ENCODE data around the gene PIGP. TPM values are rescaled to one million over a fixed set of nuclear protein-coding genes. Genes with fewer than 3 reads are reported as not detected.

PIGP gene
- total RNA-seq, 1 experiment from 2014 or later, result 13.2 TPM

DNA sequence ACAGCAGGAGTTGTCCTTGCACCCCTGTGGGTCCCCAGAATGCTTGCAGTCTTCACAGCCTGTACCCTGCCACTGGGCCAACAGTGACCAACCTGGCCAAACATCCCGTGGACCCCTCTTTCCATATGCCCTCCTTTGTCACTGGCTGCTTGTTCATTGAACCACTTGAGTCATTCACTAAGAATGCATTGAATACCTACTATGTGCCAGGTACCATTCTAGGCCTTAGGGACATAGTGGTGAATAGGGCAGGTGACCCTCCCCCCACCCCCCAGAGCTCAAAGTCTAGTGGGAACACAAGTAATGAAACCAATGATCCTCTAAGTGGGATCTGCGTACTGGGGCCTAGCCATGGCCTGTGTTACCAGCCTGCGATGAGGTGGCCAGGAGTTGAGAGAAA lies 28.2 kb downstream of the PIGP start:
- no CpG with 5 or more reads among the region's 3 CpGs for WGBS (ENCODE audit: extremely low coverage, insufficient read length, low lambda C conversion rate)
- DNase-seq, result no peak
- Mint-ChIP-seq H3K27ac (no peak overlapping the region), H3K4me1 (peaks cover 32 to 51% of the 10 kb centered on the region in 2 experiments), H3K4me3 (no peak overlapping the region), H3K36me3 (ENCODE audit: insufficient read depth in 1 of 3, low read depth in 3 of 3) (no peaks in the 10 kb centered on the region; a peak in 1 of 7 replicates), H3K9me3 (no peaks in the 10 kb centered on the region; a peak in 2 of 5 replicates), H3K27me3 (ENCODE audit: low read depth) (peaks cover 98% of the 10 kb centered on the region)
- no peak overlapping the region for H4K5ac ChIP-seq (ENCODE audit: insufficient read length, low read depth, low read length)
- no peak overlapping the region for H3K27ac ChIP-seq (ENCODE audit: insufficient read length, low read depth, low read length)
- no peak overlapping the region for H3K4ac ChIP-seq (ENCODE audit: low read depth, low read length)
- TF ChIP-seq, protein P1, sequence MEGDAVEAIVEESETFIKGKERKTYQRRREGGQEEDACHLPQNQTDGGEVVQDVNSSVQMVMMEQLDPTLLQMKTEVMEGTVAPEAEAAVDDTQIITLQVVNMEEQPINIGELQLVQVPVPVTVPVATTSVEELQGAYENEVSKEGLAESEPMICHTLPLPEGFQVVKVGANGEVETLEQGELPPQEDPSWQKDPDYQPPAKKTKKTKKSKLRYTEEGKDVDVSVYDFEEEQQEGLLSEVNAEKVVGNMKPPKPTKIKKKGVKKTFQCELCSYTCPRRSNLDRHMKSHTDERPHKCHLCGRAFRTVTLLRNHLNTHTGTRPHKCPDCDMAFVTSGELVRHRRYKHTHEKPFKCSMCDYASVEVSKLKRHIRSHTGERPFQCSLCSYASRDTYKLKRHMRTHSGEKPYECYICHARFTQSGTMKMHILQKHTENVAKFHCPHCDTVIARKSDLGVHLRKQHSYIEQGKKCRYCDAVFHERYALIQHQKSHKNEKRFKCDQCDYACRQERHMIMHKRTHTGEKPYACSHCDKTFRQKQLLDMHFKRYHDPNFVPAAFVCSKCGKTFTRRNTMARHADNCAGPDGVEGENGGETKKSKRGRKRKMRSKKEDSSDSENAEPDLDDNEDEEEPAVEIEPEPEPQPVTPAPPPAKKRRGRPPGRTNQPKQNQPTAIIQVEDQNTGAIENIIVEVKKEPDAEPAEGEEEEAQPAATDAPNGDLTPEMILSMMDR (conservative IDR thresholded peaks at IDR 0.05), result no peak
- no peak overlapping the region for H3K14ac ChIP-seq (ENCODE audit: insufficient read depth, low read length)
- H2AFZ ChIP-seq (ENCODE audit: low read length), result no peak overlapping the region
- H3K23me2 ChIP-seq (ENCODE audit: insufficient read length, low read depth, low read length, poor library complexity, severe bottlenecking), result no peaks in the 10 kb centered on the region
- H3K23ac ChIP-seq (ENCODE audit: insufficient read length, low read depth, low read length), result no peak overlapping the region
- H4K91ac ChIP-seq (ENCODE audit: insufficient read length, low read depth, low read length), result no peak overlapping the region
- no peaks in the 10 kb centered on the region for H4K20me1 ChIP-seq (ENCODE audit: control insufficient read depth, insufficient read depth, insufficient read length)
- no peak overlapping the region for H2AK5ac ChIP-seq (ENCODE audit: insufficient read length, low read length)
- no peak overlapping the region for H2BK20ac ChIP-seq (ENCODE audit: low read depth, low read length, poor library complexity, severe bottlenecking)
- H3K4me1 ChIP-seq (ENCODE audit: insufficient read depth, low read length), result peaks cover 2% of the 10 kb centered on the region; the same call in 1 of the 2 replicates
- no peak overlapping the region for H2BK120ac ChIP-seq (ENCODE audit: low read depth, low read length, poor library complexity, severe bottlenecking)
- no peaks in the 10 kb centered on the region for H3K79me2 ChIP-seq (ENCODE audit: insufficient read depth, low read length)
- H2BK15ac ChIP-seq (ENCODE audit: low read depth, low read length), result no peak overlapping the region
- no peak overlapping the region for H3K9ac ChIP-seq (ENCODE audit: extremely low read depth, insufficient read length, low read length)
- H3K9me3 ChIP-seq (ENCODE audit: control insufficient read depth, low read depth, low read length), result no peaks in the 10 kb centered on the region
- no peaks in the 10 kb centered on the region for H3K79me1 ChIP-seq (ENCODE audit: insufficient read depth, low read depth, low read length, poor library complexity, severe bottlenecking)
- no peak overlapping the region for H2BK5ac ChIP-seq (ENCODE audit: insufficient read length, low read length)
- H3K18ac ChIP-seq (ENCODE audit: insufficient read length, low read depth, low read length), result no peak overlapping the region
- H4K8ac ChIP-seq (replicated peaks; ENCODE audit: insufficient read length, low read depth, low read length), result no peak overlapping the region
- no peaks in the 10 kb centered on the region; the same call in 1 of the 2 replicates for H3K27me3 ChIP-seq (ENCODE audit: insufficient read depth, low read length)
- no peak overlapping the region for H2BK12ac ChIP-seq (ENCODE audit: insufficient read length, low read depth, low read length)
- H3T11ph ChIP-seq (ENCODE audit: low read length), result no peak overlapping the region
- no peak overlapping the region for H3K4me2 ChIP-seq (ENCODE audit: insufficient read depth, insufficient read length, low read length)
- no peak overlapping the region for H3K56ac ChIP-seq (ENCODE audit: insufficient read length, low read depth, low read length)

Data from H9 (cell line).